ENCODE data around the gene VAMP4.
"Not testable (repeated sequence)": the region's sequence is repeated elsewhere in the genome, so short reads cannot be mapped to it uniquely, and the experiment has no call there.

Gene VAMP4

DNA sequence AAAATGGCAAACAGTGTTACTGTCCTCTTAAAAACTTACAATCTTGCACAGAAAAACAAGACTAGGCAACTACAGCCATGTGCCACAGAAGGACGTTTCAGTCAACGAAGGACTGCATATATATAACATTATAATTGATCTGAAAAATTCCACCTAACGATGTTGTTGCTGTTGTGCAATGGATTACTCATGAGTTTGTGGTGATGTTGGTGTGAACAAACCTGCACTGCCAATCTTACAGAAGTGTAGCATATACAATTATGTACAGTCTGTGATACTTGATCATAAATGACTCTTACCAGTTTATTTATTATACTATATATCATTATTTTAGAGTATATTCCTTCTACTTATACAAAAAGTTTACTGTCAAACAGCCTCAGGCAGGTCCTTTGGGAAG is 6.8 kb upstream of the VAMP4 start:
- no peak for FAIRE-seq

DNA sequence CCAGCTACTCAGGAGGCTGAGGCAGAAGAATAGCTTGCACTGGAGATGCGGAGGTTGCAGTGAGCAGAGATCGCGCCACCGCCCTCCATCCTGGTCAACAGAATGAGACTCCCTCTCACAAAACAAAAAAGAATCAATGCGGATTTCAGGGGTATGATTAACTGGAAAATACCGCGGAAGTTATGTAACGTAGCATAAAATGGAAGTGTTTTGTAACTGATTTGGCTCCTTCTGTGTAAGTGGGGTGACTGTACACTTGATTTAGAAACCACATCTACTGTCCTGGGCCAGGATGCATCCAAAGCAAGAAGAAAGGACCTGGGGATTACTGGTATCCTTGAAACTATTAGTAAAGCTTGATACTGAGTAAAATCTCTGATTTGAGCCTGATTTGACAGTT is 3.1 kb upstream of the VAMP4 start:
- FAIRE-seq, result no peak

DNA sequence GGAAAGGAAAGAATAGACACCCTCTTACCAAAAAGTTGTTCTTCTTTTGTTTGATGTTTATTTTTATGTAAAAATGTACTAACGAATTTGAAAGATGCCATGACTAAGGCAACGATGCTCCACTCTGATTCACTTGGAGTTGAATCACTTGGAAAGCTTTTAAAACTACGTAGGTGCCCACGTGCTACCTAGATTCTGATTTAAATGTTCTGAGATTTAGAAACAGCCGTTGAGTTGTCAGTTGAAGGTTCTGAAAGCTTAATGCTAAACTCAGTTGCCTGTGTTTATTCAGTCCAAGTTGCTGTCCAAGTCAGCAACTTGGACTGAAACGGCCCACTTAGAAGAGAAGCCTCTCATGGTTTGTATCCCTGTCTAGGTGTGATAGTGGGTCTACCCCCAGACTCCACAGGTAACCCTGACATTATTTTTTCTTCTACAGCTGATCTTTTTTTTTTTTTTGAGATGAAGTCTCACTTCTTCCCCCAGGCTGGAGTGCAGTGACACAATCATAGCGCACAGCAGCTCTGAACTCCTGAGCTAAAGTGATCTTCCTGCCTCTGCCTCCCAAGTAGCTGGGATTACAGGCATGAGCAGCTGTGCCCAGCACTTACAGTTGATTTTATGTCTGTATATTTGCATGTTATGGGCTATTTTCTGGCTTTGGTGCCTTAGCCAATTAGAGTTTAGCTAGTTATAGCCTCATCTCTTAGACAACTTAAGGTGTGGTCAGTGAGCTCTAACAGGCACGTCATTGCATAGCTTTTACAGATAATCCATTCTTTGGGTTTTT is 1.4 kb upstream of the VAMP4 start:
- FAIRE-seq, result no peak

DNA sequence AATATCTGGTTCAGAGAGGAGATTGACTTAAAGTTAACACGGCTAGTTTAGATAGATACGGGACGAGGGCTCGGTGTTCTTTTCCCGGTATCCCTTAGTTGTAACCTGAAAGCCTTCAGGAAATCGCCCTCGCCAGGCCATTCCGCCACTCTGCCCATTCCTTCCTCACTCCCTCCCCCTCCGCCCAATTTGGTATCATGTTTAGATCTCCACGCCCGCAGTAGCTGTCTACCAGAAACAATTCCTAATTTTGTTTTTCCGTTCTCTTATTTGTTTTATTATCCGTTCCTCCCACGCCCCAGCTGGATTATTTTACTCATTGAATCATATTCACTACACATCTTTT is 685 bp upstream of the VAMP4 start:
- no peak for FAIRE-seq

DNA sequence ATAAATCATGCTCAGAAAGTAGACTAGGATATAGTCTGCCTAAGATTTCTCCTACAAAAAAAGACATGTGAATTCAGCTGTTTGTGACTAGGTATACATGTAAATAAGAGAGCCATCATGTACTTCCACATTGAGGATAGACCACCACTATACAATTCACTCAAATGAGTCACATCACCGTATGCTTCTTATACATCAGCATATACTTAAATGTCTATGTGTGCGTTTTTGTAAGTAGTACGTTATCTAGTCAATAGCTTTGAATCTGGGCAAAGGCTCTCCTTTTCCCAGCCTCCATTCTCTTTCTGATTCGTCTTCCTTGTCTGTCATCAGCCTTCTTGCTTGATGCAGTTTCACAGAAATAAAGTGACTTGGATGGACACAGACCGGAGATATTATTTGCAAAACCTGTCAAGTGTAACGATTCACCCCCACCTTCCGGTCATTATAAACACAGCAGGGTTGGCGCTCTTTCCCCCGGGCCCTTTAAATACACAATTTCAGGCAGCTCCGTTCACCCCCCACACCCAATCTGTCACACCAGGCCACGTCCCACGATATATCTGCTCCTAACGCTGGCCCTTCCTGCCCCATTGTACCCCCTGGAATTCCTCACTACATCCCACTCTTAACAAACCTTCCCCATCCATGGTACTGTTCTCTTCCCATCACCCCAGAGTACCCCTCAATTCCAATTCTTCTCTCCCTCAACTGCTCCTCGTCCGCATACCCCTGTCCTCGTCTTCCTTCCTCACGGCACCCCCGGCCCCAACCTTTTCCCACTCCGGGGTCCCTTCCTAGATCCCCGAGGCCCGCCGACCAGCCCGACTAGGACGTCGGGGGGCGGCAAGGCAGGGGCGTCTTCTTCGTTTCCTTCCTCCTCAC is 636 bp downstream of the VAMP4 start:
- FAIRE-seq, result no peak

DNA sequence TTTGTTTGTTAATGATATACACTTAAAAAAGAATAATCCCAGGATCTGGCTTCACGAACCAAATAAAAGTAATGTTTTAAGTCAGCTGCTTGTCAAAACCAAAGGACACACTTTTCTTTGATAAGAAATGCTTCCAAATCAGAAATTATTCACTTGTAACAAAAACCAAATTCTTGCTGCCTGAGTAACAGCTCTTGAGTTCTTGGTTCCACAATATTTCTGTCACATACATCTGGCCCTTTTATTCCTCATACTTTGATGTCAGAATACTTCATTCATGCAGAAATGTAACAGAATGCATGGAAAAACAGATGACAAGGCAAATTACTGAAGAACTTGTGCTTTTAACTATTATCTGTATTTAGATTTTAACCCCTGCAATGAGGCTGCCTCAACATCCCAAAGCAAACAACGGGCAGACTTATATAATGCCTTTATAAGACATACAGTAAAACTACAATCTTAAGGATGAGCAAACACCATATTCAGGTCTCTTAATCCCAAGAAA is 1.5 kb downstream of the VAMP4 start:
- no peak for FAIRE-seq

DNA sequence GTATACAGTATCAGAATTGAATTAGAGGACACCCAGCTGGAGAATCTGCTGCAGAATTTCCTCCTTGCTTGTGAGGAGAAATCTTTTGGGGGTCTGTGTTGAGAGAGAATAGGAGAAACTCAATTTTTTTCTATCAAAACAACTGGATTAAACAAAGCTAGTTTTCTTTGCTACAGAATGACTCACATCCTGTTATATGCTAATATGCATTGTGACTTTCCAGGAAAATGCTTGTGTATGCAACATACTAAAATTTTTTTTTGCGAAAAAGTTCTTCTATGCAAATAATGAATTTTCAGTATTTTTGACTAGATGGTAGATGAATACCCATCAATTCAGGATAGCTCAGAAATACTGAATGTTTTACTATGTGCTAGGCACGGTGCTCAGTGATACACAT is 2.2 kb downstream of the VAMP4 start:
- no peak for FAIRE-seq

DNA sequence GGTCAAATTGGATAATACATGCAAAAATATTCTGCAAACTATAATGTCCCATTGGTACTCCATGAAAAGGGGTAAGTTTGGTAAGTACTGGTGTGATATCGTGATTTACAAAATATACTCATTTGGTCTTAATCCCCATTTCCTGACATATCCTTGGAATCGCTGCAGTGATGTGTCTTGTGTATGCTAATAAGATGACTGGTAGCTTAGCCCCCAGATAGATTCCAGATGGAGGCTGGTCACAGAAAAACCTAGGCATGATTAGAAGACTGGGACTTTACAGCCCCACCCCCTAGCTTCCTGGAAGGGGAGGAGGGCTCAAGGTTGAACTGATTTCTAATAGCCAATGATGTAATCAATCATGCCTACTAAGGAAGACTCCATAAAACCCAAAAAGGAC is 3.0 kb downstream of the VAMP4 start:
- no peak for FAIRE-seq

DNA sequence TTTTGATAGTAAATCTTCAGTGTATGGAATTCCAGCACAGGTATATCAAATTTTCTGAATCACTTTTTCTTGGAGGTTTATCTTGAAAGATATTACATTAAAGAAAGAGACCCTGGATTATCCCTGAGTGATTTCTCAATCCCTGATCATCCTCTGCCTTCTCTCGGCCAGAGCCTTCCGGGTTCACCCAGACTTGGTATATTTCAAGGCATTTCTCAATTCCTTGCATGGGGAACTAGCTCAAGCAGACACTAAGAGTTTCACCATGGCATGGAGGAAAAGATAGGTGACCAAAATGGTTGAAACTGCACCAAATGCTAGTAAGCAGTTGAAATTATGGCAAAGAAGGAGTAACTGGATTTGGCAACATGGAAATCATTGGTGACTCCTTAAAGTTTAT is 5.7 kb downstream of the VAMP4 start:
- no peak for FAIRE-seq

DNA sequence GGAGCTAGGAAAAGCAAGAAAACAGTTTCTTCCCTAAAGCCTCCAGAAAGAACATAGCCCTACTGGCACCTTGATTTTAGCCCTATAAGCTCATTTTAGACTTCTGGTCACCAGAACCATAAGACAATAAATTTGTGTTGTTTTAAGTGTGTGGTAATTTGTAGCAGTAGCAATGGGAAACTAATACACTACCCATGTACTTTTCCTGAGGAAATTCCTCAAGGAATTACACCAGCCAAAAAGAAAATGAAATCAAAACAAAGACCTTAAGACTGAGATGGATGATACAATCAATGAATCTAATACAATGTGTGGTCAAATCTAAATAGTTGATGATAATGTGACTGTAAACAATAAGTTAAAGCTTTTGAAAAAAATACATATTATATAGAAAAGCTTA is 11.8 kb downstream of the VAMP4 start:
- FAIRE-seq, result no peak

DNA sequence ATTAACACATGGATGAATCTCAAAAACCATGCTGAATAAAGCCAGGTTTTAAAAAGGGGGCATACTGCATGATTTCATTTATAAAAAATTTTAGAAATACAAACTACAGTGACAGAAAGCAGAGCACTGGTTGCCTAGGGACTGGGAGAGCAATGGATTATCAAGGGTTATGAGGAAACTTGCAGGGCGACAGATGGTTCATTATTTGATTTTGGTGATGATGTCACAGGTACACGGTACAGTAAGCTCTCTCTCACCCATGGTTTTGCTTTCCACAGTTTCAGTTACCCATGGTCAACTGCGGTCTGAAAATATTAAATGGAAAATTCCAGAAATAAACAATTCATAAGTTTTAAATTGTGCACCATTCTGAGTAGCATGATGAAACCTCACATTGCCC is 14.1 kb downstream of the VAMP4 start:
- no peak for FAIRE-seq

DNA sequence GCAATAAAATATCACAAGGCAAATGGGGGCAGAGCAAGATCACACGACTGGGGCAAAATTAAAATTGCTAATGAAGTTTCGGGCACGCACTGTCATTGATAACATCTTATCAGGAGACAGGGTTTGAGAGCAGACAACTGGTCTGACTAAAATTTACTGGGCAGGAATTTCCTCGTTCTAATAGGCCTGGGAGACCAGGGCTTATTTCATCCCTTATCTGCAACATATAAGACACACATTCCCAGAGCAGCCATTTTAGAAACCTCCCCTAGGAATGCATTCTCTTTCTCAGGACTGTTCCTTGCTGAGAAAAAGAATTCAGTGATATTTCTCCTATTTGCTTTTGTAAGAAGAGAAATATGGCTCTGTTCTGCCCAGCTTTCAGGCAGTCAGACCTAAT is 18.7 kb downstream of the VAMP4 start:
- FAIRE-seq, result not testable (repeated sequence)

DNA sequence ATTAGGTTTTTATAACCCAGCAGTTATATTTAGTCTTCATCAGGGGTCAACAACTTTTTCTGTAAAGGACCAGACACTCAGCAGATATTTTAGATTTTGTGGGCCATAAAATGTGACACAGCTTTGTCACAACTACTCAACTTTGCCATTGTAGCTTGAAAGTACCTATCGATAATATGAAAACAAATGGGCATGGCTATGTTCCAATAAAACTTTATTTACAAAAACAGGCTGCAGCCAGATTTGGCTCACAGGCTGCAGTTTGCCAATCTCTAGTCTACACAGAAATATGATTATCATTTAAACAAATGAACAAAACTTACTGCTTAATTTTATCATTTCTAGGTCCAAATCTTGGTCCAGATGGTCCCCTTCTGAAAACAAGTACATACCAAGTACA is 23.0 kb downstream of the VAMP4 start:
- FAIRE-seq, result no peak

DNA sequence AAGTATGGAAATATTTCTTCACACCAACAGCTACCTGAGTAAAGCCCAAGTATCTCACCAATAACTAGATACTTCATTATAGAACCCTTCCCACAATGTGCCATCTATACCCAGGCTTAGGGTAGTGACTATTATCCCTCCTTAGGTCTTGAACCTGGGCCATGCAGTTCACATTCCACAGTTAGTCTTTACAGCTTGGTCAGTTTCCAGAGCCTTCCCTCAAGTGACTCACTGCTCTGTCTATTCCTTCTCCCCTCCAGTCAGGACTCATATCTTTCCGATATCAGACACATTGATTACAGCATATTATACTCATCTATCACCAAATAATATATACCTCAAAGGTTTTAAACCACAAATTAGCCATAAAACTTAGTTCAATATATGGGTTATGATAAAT is 23.6 kb downstream of the VAMP4 start:
- FAIRE-seq, result no peak

DNA sequence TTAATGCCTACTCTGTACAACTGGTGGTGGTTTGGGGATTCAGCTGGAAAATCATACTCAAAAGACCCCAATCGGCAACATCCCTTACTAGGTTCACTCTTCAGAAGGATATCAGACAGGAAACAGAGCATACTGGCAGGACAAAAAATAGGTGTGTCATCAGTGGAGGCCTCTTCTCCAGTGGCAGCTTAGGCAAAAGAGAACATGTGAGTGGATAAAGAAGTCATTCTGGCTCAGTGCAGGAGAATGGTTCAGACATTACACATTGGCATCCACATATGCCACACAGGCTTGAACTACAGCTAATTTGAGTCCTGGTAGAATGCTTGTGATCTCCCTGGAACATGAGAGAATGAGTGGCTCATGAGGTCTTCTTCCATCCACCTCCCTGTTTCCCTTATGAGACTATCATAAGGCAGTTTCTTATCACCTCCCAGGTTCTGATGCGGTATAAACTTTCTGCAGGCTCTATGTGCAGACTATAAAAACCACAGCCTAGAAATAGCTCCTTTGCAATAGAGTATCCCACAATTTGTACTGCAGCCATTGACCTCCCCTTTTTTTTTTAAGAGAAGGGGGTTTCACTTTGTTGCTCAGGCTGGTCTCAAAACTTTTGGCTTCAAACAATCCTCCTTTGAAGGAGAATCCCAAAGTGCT is 24.7 kb downstream of the VAMP4 start:
- no peak for FAIRE-seq

DNA sequence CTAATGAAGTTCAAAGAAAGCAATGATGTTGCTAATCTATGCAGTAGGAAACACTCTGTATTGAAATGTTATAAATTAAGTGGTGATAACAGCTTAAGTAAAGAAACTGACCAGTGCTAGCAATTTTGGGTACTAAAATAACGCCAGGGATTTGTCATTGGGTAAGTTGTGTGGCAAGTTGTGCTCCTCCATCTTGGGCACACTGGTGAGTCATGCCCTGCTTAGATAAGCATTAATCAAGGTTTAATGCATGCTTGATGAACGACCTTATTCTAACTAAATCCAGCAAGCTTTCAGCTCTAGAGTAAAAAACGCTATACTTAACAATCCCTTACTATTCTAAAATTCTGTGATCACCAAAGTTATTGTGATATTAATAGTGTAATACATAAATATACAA is 25.2 kb downstream of the VAMP4 start:
- FAIRE-seq, result no peak

DNA sequence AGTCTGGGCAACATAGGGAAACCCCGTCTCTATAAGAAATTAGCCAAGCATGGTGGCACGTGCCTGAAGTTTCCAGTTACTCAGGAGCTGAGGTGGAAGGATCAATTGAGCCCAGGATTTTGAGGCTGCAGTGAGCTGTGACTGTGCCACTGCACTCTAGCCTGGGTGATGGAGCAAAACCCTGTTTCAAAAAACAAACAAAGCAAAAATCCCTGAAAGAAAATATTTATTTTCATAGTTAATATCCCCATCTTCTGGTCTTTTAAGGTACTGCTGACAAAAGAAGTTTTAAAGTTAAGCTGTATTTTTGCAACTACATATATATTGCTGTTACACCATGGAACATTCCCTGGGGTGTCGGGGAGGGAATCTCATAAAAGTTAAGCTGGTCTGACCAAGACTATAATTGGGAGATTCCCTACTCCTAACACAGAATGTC is 26.0 kb downstream of the VAMP4 start:
- no peak for FAIRE-seq

DNA sequence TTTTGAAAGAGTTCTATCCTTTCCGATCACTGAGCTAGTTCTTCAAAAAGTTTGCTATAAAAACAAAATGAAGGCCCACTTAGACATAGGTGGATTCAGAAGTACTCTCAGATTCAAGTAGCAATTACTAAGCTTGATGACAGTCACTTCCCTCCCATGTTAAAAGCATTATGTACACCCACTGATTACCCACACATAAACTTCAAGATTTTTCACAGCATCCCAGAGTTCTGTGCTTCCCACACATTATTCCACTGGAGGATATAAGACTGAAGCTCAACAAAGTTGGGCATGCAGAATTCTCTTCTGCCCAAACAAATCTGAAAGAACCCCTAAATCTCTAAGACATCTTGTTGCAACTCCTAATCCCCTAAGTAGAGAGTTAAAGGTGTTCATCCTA is 29.5 kb downstream of the VAMP4 start:
- no peak for FAIRE-seq

DNA sequence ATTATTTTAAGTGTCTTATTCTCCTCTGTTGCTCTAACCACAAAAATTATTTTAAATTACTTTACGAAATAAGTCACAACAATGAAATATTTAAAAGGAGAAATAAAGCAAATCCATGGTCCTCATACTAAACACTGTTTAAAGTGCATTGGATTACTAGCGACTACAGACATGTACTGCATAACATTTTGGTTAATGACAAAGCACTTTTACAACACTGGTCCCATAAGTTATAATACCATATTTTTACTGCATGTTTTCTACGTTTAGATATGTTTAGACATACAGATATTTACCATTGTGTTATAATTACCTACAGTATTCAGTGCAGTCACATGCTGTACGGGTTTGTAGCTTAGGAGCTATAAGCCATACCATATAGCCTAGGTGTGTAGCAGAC is 30.2 kb downstream of the VAMP4 start:
- no peak for FAIRE-seq

DNA sequence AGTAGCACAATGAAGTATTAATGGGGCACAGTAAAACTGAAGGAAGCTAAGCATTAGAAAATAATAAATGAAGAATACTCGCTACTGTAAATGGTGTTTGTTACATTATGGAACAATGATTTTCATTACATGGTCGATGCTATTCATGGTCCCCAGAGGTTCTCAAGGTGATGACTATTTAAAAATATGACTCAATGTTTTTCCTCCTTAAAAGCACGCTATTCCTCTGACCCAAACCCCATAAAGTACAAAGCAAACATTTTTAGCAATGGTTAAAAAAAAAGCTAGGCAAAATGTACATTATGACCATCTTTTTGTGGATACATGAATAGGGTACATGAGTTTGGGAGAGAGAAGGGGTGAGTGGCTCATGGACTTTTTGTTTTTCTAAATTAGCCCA is 34.3 kb downstream of the VAMP4 start:
- no peak for FAIRE-seq

DNA sequence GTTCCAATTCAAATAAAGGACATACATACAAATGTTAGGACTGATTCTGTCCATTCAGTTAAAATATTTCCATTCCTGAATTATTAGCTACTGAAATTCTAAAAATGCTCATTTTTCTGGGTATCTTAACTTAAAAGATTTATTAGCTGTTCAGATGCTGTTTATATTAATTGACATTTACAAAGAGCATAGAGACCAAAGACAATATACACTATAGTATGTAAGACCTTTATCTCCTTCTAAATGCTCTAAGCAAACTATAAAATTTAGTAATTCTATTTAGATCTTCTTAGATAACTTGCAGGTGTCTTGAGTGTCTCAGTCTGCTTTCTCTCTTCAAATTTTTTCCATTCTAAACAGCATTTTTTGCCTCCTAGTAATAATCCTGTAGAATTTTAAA is 39.3 kb downstream of the VAMP4 start:
- no peak for FAIRE-seq

DNA sequence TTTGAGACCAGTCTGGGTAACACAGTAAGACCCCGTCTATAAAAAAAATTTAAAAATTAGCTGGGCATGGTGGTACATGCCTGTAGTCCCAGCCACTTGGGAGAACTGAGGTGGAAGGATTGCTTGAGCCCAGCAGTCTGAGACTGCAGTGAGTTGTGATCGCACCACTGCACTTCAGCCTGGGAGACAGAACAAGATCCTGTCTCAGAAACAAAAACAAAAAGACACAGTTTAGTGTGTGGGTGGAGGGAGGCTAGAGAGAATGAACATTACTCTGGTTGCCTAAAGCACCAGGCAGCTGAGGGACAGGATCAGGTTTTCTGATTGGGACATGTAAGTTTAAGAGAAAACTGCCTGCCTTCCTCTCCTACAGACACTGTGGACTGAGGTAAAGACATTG is 42.3 kb downstream of the VAMP4 start:
- FAIRE-seq, result no peak

DNA sequence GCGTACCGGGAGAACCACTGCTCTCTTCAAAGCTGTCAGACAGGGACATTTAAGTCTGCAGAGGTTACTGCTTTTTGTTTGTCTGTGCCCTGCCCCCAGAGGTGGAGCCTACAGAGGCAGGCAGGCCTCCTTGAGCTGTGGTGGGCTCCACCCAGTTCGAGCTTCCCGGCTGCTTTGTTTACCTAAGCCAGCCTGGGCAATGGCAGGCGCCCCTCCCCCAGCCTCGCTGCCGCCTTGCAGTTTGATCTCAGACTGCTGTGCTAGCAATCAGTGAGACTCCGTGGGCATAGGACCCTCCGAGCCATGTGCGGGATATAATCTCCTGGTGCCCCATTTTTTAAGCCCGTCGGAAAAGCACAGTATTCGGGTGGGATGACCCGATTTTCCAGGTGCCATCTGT is 46.1 kb downstream of the VAMP4 start:
- FAIRE-seq, result not testable (repeated sequence)

DNA sequence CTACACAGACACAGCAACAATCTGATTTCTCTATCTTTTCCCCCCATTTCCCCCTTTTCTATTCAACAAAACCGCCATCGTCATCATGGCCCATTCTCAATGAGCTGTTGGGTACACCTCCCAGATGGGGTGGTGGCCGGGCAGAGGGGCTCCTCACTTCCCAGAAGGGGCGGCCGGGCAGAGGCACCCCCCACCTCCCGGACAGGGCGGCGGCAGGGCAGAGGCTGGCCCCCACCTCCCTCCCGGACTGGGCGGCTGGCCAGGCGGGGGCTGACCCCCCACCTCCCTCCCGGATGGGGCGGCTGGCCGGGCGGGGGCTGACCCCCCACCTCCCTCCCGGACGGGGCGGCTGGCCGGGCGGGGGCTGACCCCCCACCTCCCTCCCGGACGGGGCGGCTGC is 48.3 kb downstream of the VAMP4 start:
- FAIRE-seq, result not testable (repeated sequence)
